GM21367 (cell line): ENCODE data around the gene RSRP1.

Experiments used
- ATAC-seq: cut with Tn5 transposase; IDR thresholded peaks from one replicate; pipeline ENCODE4 v1.9.1; 2021; ENCODE audit not compliant: unreplicated experiment

The RSRP1 gene

DNA sequence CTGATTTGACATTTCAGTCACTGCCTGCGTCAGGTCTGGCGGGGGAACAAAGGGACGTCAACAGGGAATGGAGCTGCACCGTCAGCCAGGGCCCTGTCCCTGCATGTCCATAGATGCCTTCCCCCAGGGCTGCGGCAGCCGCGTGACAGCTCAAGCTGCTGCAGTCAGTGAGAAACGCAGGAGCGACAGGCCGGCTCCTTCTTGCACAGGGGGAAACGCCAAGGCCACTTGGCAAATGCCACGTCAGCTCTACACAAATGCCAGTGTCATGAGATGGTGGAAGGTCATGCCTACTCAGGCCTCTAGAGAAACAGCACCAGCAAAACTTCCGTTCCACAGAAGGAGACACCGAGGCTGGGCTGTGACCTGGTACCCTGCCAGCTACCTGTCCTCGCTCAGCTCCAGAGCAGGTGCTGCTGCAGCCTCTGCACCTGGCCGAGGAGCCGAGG lies 52.7 kb downstream of the RSRP1 start:
- no peak for ATAC-seq

DNA sequence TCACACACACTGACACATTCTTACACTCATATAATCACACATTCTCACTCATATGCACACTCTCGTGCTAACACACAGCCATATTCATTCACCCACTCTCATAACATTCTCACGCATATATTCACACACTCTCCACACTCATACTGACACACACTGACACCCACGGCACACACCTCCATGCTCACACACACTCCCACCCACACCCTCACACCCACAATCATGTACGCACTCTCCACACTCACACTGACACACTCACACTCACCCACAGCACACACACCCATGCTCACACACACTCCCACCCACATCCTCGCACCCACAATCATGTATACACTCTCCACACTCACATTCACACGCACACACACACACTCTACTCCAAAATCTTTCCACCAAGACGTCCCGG lies 53.2 kb downstream of the RSRP1 start:
- no peak for ATAC-seq

GRCh38 chr1:25193229-25193628 lies 54.0 kb downstream of the RSRP1 start:
- no peak for ATAC-seq
